Tibial nerve (tissue), 4 donors: ENCODE data around the gene KLHL7. TPM values are rescaled to one million over a fixed set of nuclear protein-coding genes. Genes with fewer than 3 reads are reported as not detected.

ENCODE experiments used
- DNase-seq, 2 donors: peaks; one replicate each; pipeline ENCODE4 v3.0.0-alpha.2; 2019; ENCODE audit warnings: low spot score in 2 of 2
- H3K27ac ChIP-seq, 4 donors: fragments of 200-600 bp; sonication (generic) in 3 of 4; one replicate each; pipeline ENCODE4 v1.5.1; 2017 to 2019; ENCODE audit warnings: mild to moderate bottlenecking in 1 of 4
- H3K27me3 ChIP-seq, 2 donors: fragments of 200-600 bp; sonication (generic) in 1 of 2; one replicate each; pipeline versions ENCODE4 v1.5.1 to v1.6.0; 2017 to 2019
- H3K36me3 ChIP-seq, 3 donors: fragments of 200-600 bp; sonication (generic); one replicate each; pipeline ENCODE4 v1.5.1; 2018 to 2019
- H3K4me1 ChIP-seq, 4 donors: fragments of 200-600 bp; sonication (generic) in 3 of 4; one replicate each; pipeline ENCODE4 v1.5.1; 2017 to 2019
- H3K4me3 ChIP-seq, 4 donors: fragments of 200-600 bp; sonication (generic) in 3 of 4; one replicate each; pipeline ENCODE4 v1.5.1; 2017 to 2019; ENCODE audit warnings: mild to moderate bottlenecking in 1 of 4, moderate library complexity in 1 of 4
- H3K9me3 ChIP-seq, 4 donors: fragments of 200-600 bp; sonication (generic) in 3 of 4; one replicate each; pipeline ENCODE4 v1.5.1; 2017 to 2019
- EP300 ChIP-seq, 2 donors: sonication (generic); formaldehyde crosslinking; IDR thresholded peaks; one replicate each; pipeline ENCODE4 v1.6.1; 2017; ENCODE audit warnings: antibody characterized with exemption in 2 of 2, mild to moderate bottlenecking in 1 of 2
- POLR2A ChIP-seq, 2 donors: fragments of 450-650 bp; IDR thresholded peaks; one replicate each; pipeline ENCODE4 v1.6.1; 2017; ENCODE audit warnings: antibody characterized with exemption in 2 of 2, mild to moderate bottlenecking in 2 of 2, moderate library complexity in 2 of 2
- WGBS, 2 donors: methylation state at CpG; one replicate each; pipeline ENCODE4 v1.1.5; 2018; 5-methylcytosine and 5-hydroxymethylcytosine counted together
- total RNA-seq, 4 donors: library from RNA; depleted of rRNA; stranded (reverse); fragments of >200 nt; gene quantifications; one replicate each; pipeline ENCODE4 v1.1.0, GENCODE V29; 2016
- TF ChIP-seq, protein P1 (sequence below), 5 experiments: fragments of 200-600 bp in 3 of 5; fragments of 450-650 bp in 2 of 5; sonication (generic) in 3 of 5; IDR thresholded peaks; one replicate each; pipeline ENCODE4 v1.5.1; 2016 to 2019; ENCODE audit warnings: antibody characterized with exemption in 5 of 5, mild to moderate bottlenecking in 3 of 5, moderate library complexity in 2 of 5

Gene KLHL7
- total RNA-seq, 4 donors from 2014 or later: 26.0 to 83.3 (median 35.3) TPM

DNA sequence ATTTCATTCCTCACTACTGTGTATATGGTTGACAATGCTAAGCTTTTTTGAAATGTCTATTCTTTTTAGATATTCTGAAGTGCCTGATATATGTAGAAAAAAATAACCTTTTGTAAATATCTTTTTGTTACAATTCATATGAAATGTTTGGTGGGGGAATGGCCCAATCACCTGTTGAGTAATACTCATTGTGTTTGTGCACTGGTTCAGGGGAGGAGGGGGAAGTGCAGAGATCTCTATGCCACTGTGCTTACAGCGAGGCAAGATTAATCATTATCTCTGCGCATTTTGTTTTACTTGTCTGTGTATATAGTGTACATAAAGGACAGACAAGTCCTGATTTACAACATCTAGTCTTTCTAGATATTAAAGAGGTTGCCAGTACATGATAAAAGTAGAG is 101.4 kb downstream of the KLHL7 start:
- WGBS, 2 donors: 88 to 89% methylated on average over 2 of the region's 2 CpGs
- Histone ChIP-seq H3K4me3 (no peak overlapping the region), H3K4me1 (peaks cover 0 to 7% (median 0%) of the 10 kb centered on the region in 4 donors), H3K36me3 (peaks cover 0 to 20% (median 0%) of the 10 kb centered on the region in 3 donors), H3K27me3 (peaks cover 0 to 7% of the 10 kb centered on the region in 2 donors), H3K27ac (no peak overlapping the region), H3K9me3 (no peaks in the 10 kb centered on the region)
- no peak for DNase-seq
- TF ChIP-seq POLR2A (IDR thresholded peaks at IDR 0.05) (no peak), EP300 (IDR thresholded peaks at IDR 0.05) (no peak)
- TF ChIP-seq, protein P1, sequence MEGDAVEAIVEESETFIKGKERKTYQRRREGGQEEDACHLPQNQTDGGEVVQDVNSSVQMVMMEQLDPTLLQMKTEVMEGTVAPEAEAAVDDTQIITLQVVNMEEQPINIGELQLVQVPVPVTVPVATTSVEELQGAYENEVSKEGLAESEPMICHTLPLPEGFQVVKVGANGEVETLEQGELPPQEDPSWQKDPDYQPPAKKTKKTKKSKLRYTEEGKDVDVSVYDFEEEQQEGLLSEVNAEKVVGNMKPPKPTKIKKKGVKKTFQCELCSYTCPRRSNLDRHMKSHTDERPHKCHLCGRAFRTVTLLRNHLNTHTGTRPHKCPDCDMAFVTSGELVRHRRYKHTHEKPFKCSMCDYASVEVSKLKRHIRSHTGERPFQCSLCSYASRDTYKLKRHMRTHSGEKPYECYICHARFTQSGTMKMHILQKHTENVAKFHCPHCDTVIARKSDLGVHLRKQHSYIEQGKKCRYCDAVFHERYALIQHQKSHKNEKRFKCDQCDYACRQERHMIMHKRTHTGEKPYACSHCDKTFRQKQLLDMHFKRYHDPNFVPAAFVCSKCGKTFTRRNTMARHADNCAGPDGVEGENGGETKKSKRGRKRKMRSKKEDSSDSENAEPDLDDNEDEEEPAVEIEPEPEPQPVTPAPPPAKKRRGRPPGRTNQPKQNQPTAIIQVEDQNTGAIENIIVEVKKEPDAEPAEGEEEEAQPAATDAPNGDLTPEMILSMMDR (IDR thresholded peaks at IDR 0.05): no peak

- WGBS, 2 donors: 79 to 83% methylated on average over 3 of the region's 3 CpGs
- peaks cover 0 to 7% (median 0%) of the 10 kb centered on the region in 4 donors for H3K4me1 ChIP-seq
- no peak overlapping the region for H3K4me3 ChIP-seq
- peaks cover 0 to 7% of the 10 kb centered on the region in 2 donors for H3K27me3 ChIP-seq
- no peak overlapping the region for H3K27ac ChIP-seq
- H3K36me3 ChIP-seq: peaks cover 0 to 12% (median 0%) of the 10 kb centered on the region in 3 donors
- no peaks in the 10 kb centered on the region for H3K9me3 ChIP-seq
- TF ChIP-seq EP300 (IDR thresholded peaks at IDR 0.05): no peak
- TF ChIP-seq POLR2A (IDR thresholded peaks at IDR 0.05): no peak
- TF ChIP-seq, protein P1 (IDR thresholded peaks at IDR 0.05): no peak
- no peak for DNase-seq
These were observed 102.3 kb downstream of the KLHL7 start for GRCh38 chr7:23207884-23208283.

GRCh38 chr7:23208316-23208715 is 102.7 kb downstream of the KLHL7 start:
- DNase-seq: no peak

GRCh38 chr7:23210506-23210905 is 104.9 kb downstream of the KLHL7 start:
- no peaks in the 10 kb centered on the region for H3K9me3 ChIP-seq
- TF ChIP-seq, protein P1 (IDR thresholded peaks at IDR 0.05): no peak
- TF ChIP-seq POLR2A (IDR thresholded peaks at IDR 0.05) (no peak), EP300 (IDR thresholded peaks at IDR 0.05) (no peak)
- no peaks in the 10 kb centered on the region for H3K36me3 ChIP-seq
- no peak overlapping the region for H3K27ac ChIP-seq
- H3K4me3 ChIP-seq: no peak overlapping the region
- WGBS, 2 donors: 60 to 72% methylated on average over 2 of the region's 2 CpGs
- no peak for DNase-seq
- H3K4me1 ChIP-seq: peaks cover 0 to 7% (median 0%) of the 10 kb centered on the region in 4 donors
- peaks cover 0 to 7% of the 10 kb centered on the region in 2 donors for H3K27me3 ChIP-seq

More at GRCh38 chr7:23208316-23208715, 102.7 kb downstream of the KLHL7 start:
- Histone ChIP-seq H3K9me3 (no peaks in the 10 kb centered on the region), H3K36me3 (peaks cover 0 to 8% (median 0%) of the 10 kb centered on the region in 3 donors), H3K4me1 (peaks cover 0 to 7% (median 0%) of the 10 kb centered on the region in 4 donors), H3K4me3 (no peak overlapping the region), H3K27me3 (peaks cover 0 to 7% of the 10 kb centered on the region in 2 donors), H3K27ac (no peak overlapping the region)
- no peak for TF ChIP-seq POLR2A (IDR thresholded peaks at IDR 0.05)
- no peak for TF ChIP-seq EP300 (IDR thresholded peaks at IDR 0.05)
- TF ChIP-seq, protein P1 (IDR thresholded peaks at IDR 0.05): no peak
- WGBS, 2 donors: 77 to 79% methylated on average over 4 of the region's 4 CpGs

- H3K4me1 ChIP-seq: no peaks in the 10 kb centered on the region
- no peak overlapping the region for H3K27ac ChIP-seq
- TF ChIP-seq POLR2A (IDR thresholded peaks at IDR 0.05) (no peak), EP300 (IDR thresholded peaks at IDR 0.05) (no peak)
- TF ChIP-seq, protein P1 (IDR thresholded peaks at IDR 0.05): no peak
- no peaks in the 10 kb centered on the region for H3K9me3 ChIP-seq
- H3K4me3 ChIP-seq: no peak overlapping the region
- H3K27me3 ChIP-seq: no peaks in the 10 kb centered on the region
- no peaks in the 10 kb centered on the region for H3K36me3 ChIP-seq
- WGBS, 2 donors: 76% methylated on average over 11 of the region's 11 CpGs
- DNase-seq: no peak
These were observed 106.0 kb downstream of the KLHL7 start for GRCh38 chr7:23211589-23211988.
